Activated T-cell treated with anti-CD3 and anti-CD28 coated beads, Interleukin-2, amount 50 U/mL, for 24 hours (primary cell): ENCODE data around the gene PARD3.

Experiments used
- DNase-seq: peaks from one replicate; pipeline ENCODE4 v3.0.0-alpha.2; 2020
- H3K27ac Mint-ChIP-seq: 2 replicates; pipeline ENCODE4 v1.8.0; 2020; ENCODE audit warnings: mild to moderate bottlenecking, mixed read lengths
- H3K27me3 Mint-ChIP-seq: 2 replicates; pipeline ENCODE4 v1.8.0; 2020; ENCODE audit warnings: mixed read lengths
- H3K36me3 Mint-ChIP-seq: 2 replicates; pipeline ENCODE4 v1.8.0; 2020; ENCODE audit warnings: low read depth, mixed read lengths
- H3K4me1 Mint-ChIP-seq: 2 replicates; pipeline ENCODE4 v1.8.0; 2020; ENCODE audit warnings: low read depth, mixed read lengths
- H3K4me3 Mint-ChIP-seq: 2 replicates; pipeline ENCODE4 v1.8.0; 2020; ENCODE audit warnings: mild to moderate bottlenecking, moderate library complexity, mixed read lengths
- H3K9me3 Mint-ChIP-seq: 2 replicates; pipeline ENCODE4 v1.8.0; 2020; ENCODE audit warnings: mixed read lengths

PARD3 gene

DNA sequence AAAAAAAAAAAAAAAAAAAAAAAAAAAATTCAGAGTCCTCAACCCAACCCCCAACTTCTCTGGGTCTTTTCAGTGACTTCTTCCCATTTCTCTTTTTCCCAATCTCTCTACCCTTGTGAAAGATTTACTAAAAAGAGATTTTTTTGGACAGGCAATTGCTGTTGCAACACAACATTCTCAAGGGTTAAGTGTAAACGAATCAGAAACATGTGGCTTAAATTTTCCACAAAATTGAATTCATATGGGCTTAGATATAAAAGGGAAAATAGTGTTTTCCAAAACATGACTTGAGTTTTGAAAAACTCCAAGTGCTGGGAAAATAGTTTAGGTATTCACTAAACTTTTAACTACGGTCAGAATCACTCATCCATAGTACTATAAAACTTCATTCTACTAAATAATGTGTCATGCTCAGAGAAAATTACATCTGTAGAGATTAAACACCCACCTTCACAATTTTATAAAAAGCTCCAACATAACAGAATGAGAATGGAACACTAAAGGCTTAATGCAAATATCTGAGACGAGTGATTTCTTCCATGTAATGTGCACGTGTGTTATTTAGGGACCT lies 643.1 kb downstream of the PARD3 start:
- Mint-ChIP-seq H3K27ac (no peak overlapping the region), H3K4me1 (no peaks in the 10 kb centered on the region), H3K4me3 (no peak overlapping the region), H3K36me3 (no peaks in the 10 kb centered on the region), H3K9me3 (no peaks in the 10 kb centered on the region), H3K27me3 (no peaks in the 10 kb centered on the region)
- no peak for DNase-seq

DNA sequence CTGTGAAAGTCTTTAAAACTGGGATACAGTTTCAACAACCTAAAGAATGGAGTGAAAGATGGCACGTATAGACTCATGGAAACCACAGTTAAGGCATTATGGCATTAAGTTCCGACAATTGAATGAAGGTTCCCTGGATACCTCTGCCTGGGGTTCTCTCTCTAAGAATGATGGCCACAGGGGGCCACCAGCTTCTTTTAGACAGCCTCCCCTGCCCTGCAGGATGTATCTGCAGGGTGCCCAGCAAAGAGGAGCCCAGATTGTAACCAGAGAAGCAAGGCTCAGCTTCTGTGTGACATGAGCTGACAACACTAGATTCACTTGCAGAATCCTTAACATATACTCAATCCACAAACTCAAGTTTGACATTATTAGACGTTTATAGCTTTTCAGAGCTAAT lies 645.4 kb downstream of the PARD3 start:
- Mint-ChIP-seq H3K4me3 (no peak overlapping the region), H3K9me3 (no peaks in the 10 kb centered on the region), H3K36me3 (no peaks in the 10 kb centered on the region), H3K27ac (no peak overlapping the region), H3K4me1 (no peaks in the 10 kb centered on the region), H3K27me3 (no peaks in the 10 kb centered on the region)
- no peak for DNase-seq

DNA sequence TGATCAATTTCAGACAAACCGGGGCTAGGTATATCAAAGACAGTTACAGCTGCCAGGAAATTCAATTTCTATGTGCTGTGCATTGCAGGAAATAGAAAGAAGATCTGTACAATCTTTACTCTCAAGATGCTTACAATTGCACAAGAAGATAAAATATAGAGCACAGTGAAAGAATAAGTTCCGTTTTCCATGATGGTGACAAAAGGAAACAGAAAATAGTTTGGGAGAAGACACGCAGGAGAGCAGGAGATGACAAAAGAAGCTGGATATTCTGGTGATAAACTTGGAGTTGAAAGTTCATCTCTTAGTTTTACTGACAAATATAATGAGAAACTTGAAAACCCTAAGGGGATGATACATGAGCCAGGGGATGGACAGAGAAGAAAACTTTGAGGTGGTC lies 646.0 kb downstream of the PARD3 start:
- no peak for DNase-seq
- Mint-ChIP-seq H3K9me3 (no peaks in the 10 kb centered on the region), H3K27ac (no peak overlapping the region), H3K36me3 (no peaks in the 10 kb centered on the region), H3K27me3 (no peaks in the 10 kb centered on the region), H3K4me1 (no peaks in the 10 kb centered on the region), H3K4me3 (no peak overlapping the region)

DNA sequence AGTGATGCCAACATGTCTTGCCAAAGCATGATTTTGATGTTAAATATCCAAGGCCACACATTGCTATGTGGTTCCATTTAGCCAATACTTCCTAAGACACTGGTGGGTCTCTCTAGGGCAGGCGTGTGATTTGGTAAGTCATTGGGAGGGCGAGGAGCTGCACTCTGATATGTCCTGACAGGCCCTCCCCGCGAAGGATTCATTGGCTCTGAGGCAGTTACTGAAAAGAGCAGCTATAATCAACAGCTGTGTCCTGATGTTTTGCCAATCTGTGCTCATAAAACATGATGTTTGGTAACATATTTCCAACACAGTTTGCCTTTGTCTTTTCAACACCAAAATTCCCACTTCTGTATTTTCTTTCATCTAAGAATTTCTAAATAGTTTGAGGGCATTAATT lies 646.7 kb downstream of the PARD3 start:
- Mint-ChIP-seq H3K9me3 (no peaks in the 10 kb centered on the region), H3K36me3 (no peaks in the 10 kb centered on the region), H3K27me3 (no peaks in the 10 kb centered on the region), H3K4me3 (no peak overlapping the region), H3K27ac (no peak overlapping the region), H3K4me1 (no peaks in the 10 kb centered on the region)
- DNase-seq, result no peak

DNA sequence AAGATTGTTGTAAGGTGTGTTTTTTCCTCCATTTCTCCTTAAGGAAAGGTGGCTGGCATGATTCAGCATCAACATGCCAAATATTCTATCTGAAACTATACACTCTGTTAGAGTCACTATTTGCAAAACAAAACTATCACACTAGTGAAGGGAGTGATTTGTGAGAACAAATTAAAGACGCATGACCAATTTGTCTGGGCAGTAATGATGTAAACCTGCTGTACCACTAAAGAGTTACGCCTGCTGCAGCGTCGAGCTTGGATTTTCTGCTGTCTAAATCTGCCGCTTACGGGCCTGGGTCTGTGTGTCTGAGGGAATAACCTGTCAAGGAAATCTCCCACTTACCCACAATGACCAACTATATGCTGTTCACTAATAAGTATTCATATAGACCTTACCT lies 648.3 kb downstream of the PARD3 start:
- no peak for DNase-seq
- H3K9me3 Mint-ChIP-seq, result no peaks in the 10 kb centered on the region

DNA sequence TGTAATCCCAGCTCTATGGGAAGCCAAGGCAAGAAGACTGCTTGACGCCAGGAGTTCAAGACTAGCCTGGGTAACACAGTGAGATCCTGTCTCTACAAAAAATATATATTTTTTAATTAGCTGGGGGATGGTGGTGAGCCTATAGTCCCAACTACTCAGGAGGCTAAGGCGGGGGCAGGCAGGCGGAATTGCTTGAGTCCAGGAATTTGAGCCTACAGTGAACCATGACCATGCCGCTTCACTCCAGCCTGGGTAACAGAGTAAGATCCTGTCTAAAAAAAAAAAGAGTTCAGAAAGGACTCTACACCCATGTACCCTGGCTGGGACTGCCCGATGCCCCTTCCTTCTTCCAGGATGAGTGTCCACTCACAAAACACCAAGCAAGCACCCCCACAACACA lies 648.7 kb downstream of the PARD3 start:
- Mint-ChIP-seq H3K27ac (no peak overlapping the region), H3K9me3 (no peaks in the 10 kb centered on the region), H3K4me3 (no peak overlapping the region), H3K27me3 (no peaks in the 10 kb centered on the region), H3K4me1 (no peaks in the 10 kb centered on the region), H3K36me3 (no peaks in the 10 kb centered on the region)
- no peak for DNase-seq

More for the DNA sequence above, 648.3 kb downstream of the PARD3 start:
- no peak overlapping the region for H3K27ac Mint-ChIP-seq
- no peaks in the 10 kb centered on the region for H3K27me3 Mint-ChIP-seq
- H3K36me3 Mint-ChIP-seq, result no peaks in the 10 kb centered on the region
- no peak overlapping the region for H3K4me3 Mint-ChIP-seq
- no peaks in the 10 kb centered on the region for H3K4me1 Mint-ChIP-seq

DNA sequence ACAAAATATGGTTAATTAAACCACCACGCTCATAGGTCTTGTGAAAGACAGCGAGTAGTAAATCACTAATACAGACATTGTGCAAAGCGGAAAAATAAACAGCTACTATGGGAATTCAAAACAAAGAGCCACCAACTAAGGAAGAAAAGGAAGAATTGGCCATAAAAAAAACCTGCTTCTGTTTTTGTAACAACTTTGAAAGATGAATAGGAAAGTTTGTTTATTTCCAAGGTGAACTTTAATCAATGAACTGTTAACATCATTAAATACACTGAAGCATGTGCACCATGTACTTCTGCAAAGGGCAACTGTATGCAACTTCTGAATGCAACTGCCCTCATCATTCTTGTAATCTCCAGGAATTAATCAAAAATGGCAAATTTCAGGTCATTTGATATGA lies 651.1 kb downstream of the PARD3 start:
- no peaks in the 10 kb centered on the region for H3K9me3 Mint-ChIP-seq
- no peak overlapping the region for H3K27ac Mint-ChIP-seq

DNA sequence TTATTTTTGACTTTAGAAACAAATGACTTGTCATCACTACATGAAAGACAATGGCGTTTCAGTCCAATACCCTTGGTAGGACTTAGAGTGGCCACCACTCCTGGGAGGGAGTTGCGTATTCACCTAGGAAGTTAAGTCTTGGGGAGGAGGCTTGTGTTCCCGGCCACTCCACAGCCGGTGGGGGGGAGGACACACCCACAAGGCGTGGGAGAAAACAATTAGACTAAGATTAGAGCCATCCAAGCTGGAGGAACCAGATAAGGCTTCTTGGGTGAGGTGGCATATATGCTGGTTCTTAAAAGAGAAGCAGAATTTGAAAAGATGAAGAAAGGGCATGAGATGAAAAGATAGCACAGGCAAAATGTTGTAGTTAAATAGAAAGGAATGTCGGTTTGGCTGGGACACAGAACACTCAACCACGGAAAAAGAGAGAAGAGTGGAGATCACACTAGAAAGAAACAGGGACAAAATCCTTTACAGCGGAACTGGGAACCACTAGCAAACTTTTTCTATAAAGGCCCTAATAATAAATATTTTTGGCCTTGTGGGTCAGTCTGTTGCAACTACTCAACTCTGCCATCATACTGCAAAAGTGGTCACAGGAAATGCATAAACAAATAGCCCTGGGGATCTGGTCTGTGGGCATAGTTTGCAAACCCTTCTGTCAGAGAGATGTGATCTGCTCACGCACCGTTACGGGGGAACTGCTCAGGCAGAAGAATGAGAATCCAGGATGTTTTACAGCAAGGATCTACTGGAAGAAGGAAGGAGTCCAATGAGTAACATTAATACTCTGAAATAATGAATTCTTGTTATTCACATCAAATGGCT lies 651.8 kb downstream of the PARD3 start:
- Mint-ChIP-seq H3K36me3 (no peaks in the 10 kb centered on the region), H3K27me3 (no peaks in the 10 kb centered on the region), H3K27ac (no peak overlapping the region), H3K9me3 (no peaks in the 10 kb centered on the region), H3K4me1 (no peaks in the 10 kb centered on the region), H3K4me3 (no peak overlapping the region)
- DNase-seq, result no peak

More for the DNA sequence above, 651.1 kb downstream of the PARD3 start:
- Mint-ChIP-seq H3K4me3 (no peak overlapping the region), H3K36me3 (no peaks in the 10 kb centered on the region), H3K27me3 (no peaks in the 10 kb centered on the region), H3K4me1 (no peaks in the 10 kb centered on the region)
- DNase-seq, result no peak

DNA sequence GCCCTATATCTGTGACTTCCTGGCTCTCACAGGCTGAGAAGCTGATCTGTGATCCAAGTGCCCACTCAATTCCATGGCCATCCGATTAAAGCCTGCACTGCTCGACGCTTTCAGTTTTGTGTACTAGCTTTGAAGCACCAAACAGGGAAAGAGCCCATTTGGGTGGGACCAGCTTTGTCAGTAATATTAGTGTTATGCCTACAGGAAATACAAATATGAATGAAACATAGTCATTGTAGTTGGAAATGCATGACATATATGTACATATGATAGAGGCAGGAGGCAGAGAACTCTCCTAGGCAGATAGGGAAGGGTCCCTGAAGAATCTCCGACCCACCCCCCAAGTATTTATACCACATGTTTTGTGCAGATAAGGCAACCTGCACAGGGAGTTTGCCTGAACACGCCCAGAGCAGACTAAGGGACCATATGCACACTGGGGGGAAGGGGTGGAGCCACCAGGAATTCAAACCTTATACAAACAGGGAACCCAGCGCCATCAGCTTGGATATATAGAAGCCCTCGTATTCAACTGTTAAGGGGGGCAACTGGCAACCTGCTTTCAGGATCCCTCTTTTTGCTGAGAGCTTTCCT lies 653.2 kb downstream of the PARD3 start:
- no peaks in the 10 kb centered on the region for H3K4me1 Mint-ChIP-seq
- H3K4me3 Mint-ChIP-seq, result no peak overlapping the region
- no peak for DNase-seq
- H3K36me3 Mint-ChIP-seq, result no peaks in the 10 kb centered on the region
- no peaks in the 10 kb centered on the region for H3K9me3 Mint-ChIP-seq
- H3K27ac Mint-ChIP-seq, result no peak overlapping the region
- no peaks in the 10 kb centered on the region for H3K27me3 Mint-ChIP-seq

DNA sequence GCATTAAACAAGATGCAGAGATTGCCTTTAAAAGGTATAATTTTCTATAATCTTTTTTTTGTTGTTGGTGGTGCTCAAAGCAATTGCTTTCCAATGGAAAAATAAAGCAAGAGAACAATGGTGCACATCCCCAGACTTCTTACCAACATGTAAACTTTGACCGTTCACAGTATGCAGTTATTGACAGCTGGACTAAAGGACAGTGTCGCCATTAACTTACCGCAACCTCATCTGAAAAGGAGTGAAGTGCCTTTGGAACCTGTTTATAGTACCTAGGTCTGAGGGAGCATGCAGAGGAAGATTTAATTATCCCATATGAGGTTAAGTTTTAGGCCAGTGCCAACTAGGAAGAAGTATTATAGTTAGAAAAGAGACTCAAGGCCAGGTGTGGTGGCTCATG lies 654.5 kb downstream of the PARD3 start:
- H3K4me1 Mint-ChIP-seq, result no peaks in the 10 kb centered on the region
- no peak overlapping the region for H3K4me3 Mint-ChIP-seq
- H3K36me3 Mint-ChIP-seq, result no peaks in the 10 kb centered on the region
- H3K9me3 Mint-ChIP-seq, result no peaks in the 10 kb centered on the region
- no peak for DNase-seq
- H3K27me3 Mint-ChIP-seq, result no peaks in the 10 kb centered on the region
- H3K27ac Mint-ChIP-seq, result no peak overlapping the region

DNA sequence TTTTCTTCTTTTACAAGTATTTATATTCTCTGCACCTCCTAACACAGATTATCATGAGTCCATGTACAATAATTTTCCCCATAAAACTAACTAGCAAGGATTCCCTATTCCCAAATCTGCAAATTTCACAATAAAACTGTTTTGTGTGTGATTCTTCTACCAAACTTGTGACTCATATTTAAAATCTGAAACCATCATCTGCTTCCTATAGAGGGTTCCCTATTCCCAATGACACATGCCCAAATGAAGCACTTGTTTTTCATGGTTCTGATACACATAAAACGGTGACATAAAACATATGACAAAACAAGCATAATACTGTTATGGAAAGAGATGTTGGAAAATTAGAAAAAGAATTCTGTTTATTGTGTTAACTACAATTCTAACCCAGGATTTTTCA lies 657.6 kb downstream of the PARD3 start:
- Mint-ChIP-seq H3K27ac (no peak overlapping the region), H3K4me1 (no peaks in the 10 kb centered on the region), H3K4me3 (no peak overlapping the region), H3K27me3 (no peaks in the 10 kb centered on the region), H3K36me3 (no peaks in the 10 kb centered on the region), H3K9me3 (no peaks in the 10 kb centered on the region)
- DNase-seq, result no peak

DNA sequence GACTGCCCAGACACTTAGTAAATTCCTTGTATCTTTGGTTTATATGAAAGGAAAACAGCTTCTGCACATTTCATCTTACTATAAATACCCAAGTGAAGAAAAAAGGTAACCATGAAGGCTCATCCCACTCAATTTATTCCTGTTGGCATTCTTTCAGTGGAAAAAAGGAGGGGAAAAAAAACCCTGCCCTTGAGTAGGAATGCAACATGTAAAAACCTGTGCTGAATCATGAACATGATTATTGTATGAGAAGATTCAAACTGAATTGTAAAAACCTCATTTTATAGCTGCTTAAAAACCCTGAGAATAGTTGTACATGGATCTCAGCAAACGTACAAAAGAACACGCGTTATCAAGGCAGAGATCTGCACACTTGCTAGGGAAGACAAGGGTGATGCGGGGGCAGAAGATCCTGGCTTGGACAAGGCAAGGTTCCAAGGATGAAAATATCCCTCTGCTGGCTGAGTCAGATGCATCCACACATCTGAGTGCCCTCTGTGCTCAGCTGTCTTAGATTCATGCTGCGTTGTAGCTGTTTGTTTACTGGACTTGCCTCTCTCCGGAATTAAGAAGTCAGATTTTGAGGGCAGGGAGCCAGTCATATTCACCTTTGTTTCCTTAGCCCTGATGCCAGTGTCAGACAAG lies 658.2 kb downstream of the PARD3 start:
- H3K4me1 Mint-ChIP-seq, result no peaks in the 10 kb centered on the region
- DNase-seq, result no peak
- H3K27ac Mint-ChIP-seq, result no peak overlapping the region
- no peaks in the 10 kb centered on the region for H3K36me3 Mint-ChIP-seq
- H3K4me3 Mint-ChIP-seq, result no peak overlapping the region
- no peaks in the 10 kb centered on the region for H3K9me3 Mint-ChIP-seq
- no peaks in the 10 kb centered on the region for H3K27me3 Mint-ChIP-seq

DNA sequence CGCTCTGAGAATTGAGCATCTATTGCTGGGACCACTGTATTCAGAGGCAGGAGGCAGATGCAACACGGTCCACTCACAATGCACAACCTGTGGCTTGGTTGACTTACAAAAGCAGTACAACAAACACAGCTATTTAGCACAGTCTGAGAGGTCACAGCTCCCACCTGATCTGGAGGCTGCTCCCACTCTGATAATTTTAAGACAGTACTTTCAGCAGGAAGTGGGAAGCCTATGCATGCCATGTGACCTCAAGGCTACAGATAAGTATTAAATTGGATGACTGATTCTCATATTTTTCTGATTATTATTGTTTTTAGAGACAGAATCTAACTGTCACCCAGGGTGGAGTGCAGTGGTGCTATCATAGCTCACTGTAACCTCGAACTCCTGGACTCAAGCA lies 659.3 kb downstream of the PARD3 start:
- Mint-ChIP-seq H3K27ac (no peak overlapping the region), H3K4me3 (no peak overlapping the region), H3K9me3 (no peaks in the 10 kb centered on the region), H3K4me1 (no peaks in the 10 kb centered on the region), H3K27me3 (no peaks in the 10 kb centered on the region), H3K36me3 (no peaks in the 10 kb centered on the region)
- no peak for DNase-seq

DNA sequence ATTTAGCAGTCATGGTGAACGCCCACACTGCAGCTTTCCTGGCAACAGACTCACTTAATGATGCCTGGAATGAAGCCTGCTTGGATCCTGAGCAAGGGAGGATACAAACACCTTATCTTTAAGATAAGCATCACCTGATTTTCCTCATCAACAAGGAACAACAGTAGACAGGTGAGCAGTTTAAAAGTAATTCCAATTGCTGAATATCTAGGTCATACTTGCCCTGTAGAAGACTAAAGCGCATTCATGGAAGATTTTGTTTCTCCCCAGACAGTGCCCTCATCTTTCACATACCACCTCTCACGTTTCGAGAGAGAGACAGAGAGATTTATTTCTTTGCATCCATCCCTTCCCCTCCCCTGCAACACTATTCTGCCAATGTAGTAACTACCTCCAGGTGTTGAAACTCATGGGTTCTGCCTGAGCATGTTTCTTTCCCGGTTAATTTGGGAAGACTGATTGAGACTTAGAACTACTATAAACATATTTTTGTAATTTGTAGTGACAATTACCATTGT lies 660.7 kb downstream of the PARD3 start:
- Mint-ChIP-seq H3K36me3 (no peaks in the 10 kb centered on the region), H3K4me1 (no peaks in the 10 kb centered on the region), H3K27me3 (no peaks in the 10 kb centered on the region), H3K27ac (no peak overlapping the region), H3K9me3 (no peaks in the 10 kb centered on the region), H3K4me3 (no peak overlapping the region)
- DNase-seq, result no peak
